Measurements from ENCODE around the gene KRR1.
A peak's percentile ranks its signal among the peaks of the same experiment; 100 is the strongest.

Gene KRR1

GRCh38 chr12:75511116-75512048 is at the start of gene KRR1:
KRR1 (minus strand) TSS chr12:75511609; CDS start chr12:75511597, 12 bp downstream.
- peak; percentile 97 for DNase-seq

GRCh38 chr12:75560167-75560566 is 48.8 kb upstream of the KRR1 start:
- DNase-seq = peak; percentile 42

GRCh38 chr12:75558287-75558686 is 46.9 kb upstream of the KRR1 start:
- DNase-seq = no peak

- DNase-seq = peak; percentile 43
Observed at GRCh38 chr12:75556311-75556899, 45.0 kb upstream of the KRR1 start.

- no peak for DNase-seq
Observed at GRCh38 chr12:75554556-75554880, 43.1 kb upstream of the KRR1 start.

GRCh38 chr12:75553836-75554555 is 42.6 kb upstream of the KRR1 start:
- peak; percentile 15 for DNase-seq

GRCh38 chr12:75553398-75553797 is 42.0 kb upstream of the KRR1 start:
- DNase-seq = no peak

GRCh38 chr12:75551477-75551876 is 40.1 kb upstream of the KRR1 start:
- no peak for DNase-seq

- peak; percentile 46 for DNase-seq
Observed at GRCh38 chr12:75550401-75551240, 39.2 kb upstream of the KRR1 start.

GRCh38 chr12:75549989-75550388 is 38.6 kb upstream of the KRR1 start:
- DNase-seq = no peak

GRCh38 chr12:75548879-75549278 is 37.5 kb upstream of the KRR1 start:
- no peak for DNase-seq

- DNase-seq = no peak
Observed at GRCh38 chr12:75545636-75546035, 34.2 kb upstream of the KRR1 start.

- no peak for DNase-seq
Observed at GRCh38 chr12:75543529-75543928, 32.1 kb upstream of the KRR1 start.

GRCh38 chr12:75542942-75543341 is 31.5 kb upstream of the KRR1 start:
- no peak for DNase-seq

- no peak for DNase-seq
Observed at GRCh38 chr12:75539889-75540288, 28.5 kb upstream of the KRR1 start.

GRCh38 chr12:75533239-75533638 is 21.8 kb upstream of the KRR1 start:
- DNase-seq = no peak

- DNase-seq = peak; percentile 75
Observed at GRCh38 chr12:75529826-75530225, 18.4 kb upstream of the KRR1 start.

- DNase-seq = no peak
Observed at GRCh38 chr12:75529316-75529715, 17.9 kb upstream of the KRR1 start.

GRCh38 chr12:75528692-75529091 is 17.3 kb upstream of the KRR1 start:
- DNase-seq = no peak

- peak; percentile 84 for DNase-seq
Observed at GRCh38 chr12:75528272-75528671, 16.9 kb upstream of the KRR1 start.

- peak; percentile 93 for DNase-seq
Observed at GRCh38 chr12:75526655-75527511, 15.5 kb upstream of the KRR1 start.

- no peak for DNase-seq
Observed at GRCh38 chr12:75525263-75525662, 13.9 kb upstream of the KRR1 start.

All from NCI-H69 (cell line).